ENCODE data around the gene PEA15.

DNA sequence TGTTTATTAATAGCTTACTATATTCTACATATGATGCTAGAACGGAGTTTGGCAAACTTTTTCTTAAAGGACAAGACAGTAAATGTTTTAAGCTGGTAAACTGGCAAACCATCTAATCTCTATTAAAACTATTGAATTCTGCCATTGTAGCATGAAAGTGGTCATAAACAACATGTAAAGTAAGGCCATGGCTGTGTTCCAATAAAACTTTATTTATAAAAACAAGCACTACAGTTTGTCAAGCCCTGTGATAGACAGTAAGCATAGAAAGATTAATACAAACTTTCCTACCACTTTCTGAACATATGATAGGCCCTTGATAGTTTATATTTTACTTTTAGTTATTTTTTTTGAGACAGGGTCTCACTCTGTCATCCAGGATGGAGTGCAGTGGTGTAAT is 22.4 kb downstream of the PEA15 start:
- TF ChIP-seq REST (IDR thresholded peaks at IDR 0.05; ENCODE audit: insufficient replicate concordance, low read depth) (no peak), POLR2AphosphoS5 (IDR thresholded peaks at IDR 0.05; ENCODE audit: low read depth) (no peak), GABPA (IDR thresholded peaks at IDR 0.05; ENCODE audit: low read depth) (no peak)
- TF ChIP-seq, protein P1, sequence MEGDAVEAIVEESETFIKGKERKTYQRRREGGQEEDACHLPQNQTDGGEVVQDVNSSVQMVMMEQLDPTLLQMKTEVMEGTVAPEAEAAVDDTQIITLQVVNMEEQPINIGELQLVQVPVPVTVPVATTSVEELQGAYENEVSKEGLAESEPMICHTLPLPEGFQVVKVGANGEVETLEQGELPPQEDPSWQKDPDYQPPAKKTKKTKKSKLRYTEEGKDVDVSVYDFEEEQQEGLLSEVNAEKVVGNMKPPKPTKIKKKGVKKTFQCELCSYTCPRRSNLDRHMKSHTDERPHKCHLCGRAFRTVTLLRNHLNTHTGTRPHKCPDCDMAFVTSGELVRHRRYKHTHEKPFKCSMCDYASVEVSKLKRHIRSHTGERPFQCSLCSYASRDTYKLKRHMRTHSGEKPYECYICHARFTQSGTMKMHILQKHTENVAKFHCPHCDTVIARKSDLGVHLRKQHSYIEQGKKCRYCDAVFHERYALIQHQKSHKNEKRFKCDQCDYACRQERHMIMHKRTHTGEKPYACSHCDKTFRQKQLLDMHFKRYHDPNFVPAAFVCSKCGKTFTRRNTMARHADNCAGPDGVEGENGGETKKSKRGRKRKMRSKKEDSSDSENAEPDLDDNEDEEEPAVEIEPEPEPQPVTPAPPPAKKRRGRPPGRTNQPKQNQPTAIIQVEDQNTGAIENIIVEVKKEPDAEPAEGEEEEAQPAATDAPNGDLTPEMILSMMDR (IDR thresholded peaks at IDR 0.05; ENCODE audit: insufficient read depth, low read length), result no peak
